Raji (cell line): ENCODE results near the gene ITPKB.

ENCODE experiments used
- POLR2A ChIP-seq: IDR thresholded peaks from 2 replicates; pipeline ENCODE4 v1.6.1; 2011; ENCODE audit warnings: low read depth, low read length, control low read depth; ENCODE audit not compliant: insufficient read depth

ITPKB gene

DNA sequence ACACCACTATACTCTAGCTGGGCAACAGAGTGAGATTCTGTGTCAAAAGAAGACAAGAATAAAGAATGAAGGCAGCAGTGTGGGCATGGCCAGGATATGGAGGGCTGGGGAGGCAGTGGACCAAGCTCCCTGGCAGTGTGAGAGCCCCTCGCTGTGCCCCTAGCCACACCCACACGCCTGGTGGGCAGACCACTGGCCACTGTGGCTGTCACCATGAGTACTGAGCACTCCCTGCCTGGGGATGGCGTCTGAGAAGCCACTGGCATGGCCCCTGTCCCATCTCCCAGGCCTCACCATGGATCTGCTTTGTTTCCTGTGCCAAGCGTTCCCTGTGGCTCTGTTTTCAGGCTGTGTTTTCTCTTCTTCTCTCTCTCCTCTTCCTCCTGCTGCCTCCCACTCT lies 138.8 kb downstream of the ITPKB start:
- TF ChIP-seq POLR2A = no peak

- no peak for TF ChIP-seq POLR2A
Observed at GRCh38 chr1:226599636-226600238, 139.3 kb downstream of the ITPKB start.

DNA sequence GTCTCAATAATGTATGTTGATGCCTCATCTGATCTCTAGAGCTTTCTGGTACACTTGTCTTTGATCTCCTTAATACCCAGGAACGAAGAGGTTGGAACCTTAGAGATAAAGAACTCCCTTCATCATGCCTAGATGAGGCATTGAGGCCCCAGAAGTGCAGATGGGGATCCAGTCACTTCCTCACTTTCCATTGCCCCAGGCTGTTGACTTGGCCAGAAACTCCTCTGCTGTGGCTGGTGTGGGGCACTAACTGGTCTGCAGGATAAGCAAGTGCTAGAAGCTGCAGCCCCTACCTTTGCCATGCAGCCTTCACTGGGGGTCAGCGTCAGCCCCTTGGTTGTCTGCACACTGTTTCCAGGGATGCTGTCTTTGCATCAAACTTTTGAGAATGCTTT lies 140.6 kb downstream of the ITPKB start:
- TF ChIP-seq POLR2A = no peak

DNA sequence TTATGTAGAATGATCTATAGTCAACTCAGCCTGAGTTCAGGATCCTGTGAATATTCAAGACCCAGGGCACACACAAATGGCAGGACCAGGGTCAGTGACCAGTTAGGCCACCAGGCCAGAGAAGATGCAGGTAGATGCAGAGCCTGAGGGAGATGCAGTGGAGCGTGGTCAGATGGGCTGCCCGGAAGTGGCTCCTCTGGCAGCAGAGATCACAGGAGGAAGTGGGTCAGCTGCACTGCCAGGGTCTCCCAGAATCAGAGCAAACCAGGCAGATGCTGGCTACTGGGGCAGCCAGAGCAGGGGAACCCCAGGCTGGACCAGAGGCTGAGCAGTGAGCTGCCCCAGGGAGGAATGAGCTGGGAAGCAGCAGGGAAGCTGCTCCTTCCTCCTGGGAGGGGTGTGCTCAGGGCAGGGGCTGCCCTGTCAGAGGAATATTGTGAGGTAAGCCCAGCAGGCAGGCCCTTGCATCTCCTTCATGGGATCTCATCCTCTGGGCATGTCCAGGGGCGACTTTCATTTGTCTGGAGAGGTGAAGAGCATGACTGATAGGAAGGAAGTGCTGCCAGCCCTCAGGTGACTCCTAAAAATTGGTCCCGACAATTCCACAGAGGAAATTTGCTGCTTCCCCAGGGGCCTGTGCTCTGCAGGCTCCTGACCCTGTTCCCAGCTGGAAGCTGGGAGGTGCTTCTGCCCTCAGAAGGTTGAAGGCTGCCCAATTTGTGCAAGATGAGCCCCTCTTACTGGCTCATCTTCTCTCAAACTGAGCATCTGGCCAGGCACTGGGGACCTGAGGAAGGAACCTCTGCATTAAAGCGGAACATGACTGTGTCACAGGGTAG lies 141.2 kb downstream of the ITPKB start:
- TF ChIP-seq POLR2A = no peak

GRCh38 chr1:226596531-226597165 lies 142.4 kb downstream of the ITPKB start:
- TF ChIP-seq POLR2A = no peak

DNA sequence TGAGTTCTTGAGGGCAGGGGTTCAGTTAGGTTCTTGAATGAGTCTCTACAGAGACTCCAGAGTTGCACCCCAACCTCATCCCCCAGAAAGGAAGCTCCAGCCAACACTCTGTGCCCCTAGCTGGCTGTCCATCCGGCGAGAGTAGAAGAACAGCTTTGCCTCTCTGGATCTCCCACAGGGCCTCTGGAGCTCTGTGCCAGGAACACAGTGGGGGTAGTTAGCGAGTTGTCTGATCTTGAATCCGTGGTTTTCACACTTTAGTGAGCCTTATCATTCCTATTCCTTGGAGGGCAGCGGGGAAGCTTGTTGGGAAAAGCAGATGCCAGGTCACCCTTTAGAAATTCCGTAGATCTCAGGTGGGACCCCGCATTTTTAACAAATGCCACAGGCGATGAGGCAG lies 145.5 kb downstream of the ITPKB start:
- no peak for TF ChIP-seq POLR2A

DNA sequence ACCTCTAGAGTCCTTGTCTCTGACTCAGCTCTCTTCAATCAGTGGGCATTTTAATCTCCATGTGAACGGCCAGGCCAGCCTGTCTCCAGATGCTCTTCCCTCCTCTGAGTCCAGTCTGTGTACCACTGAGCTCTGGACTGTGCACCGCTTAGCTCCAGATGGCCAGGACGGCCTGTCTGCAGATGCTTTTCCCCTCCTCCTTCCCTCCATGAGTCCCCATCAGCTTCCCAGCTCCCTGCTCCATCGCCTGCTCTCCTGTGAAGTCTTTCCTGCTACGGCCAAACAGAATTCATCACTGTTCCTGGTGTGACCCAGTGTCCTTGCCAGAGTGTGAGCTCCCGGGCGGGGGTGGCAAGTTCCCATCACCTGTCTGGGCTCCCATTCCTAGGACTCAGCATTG lies 148.5 kb downstream of the ITPKB start:
- TF ChIP-seq POLR2A = no peak

DNA sequence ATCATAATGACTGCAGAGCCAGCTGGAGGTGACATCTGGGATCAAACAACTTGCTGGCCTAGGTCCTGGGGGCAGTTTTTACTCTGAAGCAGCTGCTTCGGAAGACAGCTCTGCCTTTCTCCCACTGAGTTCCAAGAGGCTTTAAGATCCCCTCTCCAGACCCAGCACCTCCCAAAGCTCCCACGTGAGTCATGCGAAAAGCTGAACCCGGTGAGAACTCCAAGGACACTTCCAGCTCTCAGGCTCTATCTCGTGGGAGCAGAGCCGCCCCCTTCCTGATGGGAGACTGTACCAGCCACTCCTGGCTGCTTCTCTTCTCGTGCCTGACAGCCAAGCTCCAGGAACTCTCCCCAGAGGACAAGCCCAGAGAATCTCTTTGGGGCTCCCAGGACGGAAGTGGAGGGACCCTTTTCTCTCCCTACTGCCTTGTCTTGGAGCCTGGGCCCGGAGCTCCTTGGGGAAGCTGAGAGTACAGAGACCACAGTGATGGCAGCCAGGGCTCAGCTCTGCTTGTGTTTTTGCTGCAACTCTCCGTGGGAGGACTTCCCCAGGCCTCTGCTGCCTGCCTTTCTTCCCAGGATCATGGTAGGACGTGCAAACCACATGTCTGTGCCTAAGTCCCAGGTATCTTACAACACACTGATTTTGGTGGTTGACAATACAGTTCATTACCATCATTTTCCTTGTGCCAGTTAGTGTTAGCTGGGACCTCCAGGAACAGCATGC lies 149.9 kb downstream of the ITPKB start:
- TF ChIP-seq POLR2A = no peak

DNA sequence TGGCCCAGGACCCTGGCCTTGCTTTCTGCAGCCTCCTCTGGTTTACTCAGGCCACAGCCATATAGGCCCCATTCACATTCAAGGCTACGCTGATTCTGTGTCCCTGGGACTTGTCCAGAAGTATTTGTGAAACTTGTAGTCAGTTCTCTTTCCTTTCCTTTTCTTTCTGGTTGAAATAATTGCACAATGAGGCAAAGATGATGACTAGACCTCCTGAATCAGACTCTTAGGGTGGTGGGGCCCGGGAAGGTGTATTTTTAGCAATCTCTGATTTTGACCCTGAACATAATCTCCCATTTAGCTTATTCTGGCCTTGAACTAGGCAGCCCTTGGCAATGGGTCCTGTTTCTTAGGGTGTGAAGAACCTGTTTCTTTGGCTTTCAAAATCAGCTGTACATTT lies 150.6 kb downstream of the ITPKB start:
- TF ChIP-seq POLR2A = no peak

DNA sequence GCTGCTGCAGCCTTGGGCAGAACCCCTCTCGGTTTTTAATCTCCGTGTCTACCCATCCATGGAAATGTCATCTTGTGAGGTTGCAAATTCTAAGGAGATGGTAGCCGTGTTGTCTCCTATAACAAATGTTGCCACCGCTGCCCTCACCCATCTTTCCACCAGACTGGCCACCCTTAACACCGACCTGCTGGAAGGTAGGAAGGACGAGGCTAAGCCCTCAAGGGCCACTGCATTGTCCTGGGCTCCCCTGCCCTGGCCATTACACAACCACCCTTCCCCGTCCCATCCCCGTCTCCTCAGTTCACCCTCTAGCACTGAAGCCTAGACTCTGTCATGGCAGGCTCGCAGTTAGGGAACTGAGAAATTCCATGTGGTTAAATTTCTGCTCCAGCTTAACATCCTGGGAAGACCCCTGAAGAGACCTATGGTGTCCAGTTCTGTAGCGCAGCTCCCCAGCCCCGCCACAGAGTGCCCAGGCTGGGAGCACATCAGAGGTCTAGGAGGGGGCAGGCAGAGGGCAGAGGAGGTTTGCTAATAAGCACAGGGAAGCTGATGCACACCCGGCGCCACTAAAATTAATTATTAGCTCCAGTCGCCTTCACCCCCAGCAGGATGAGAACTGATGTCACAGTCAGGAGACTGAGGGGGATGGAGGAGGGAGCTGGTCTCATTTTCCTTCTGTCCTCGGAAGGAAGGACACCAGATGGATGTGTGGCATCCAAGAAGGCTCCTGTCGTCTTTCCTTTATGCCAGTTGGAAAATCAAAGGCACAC lies 152.2 kb downstream of the ITPKB start:
- TF ChIP-seq POLR2A = no peak

DNA sequence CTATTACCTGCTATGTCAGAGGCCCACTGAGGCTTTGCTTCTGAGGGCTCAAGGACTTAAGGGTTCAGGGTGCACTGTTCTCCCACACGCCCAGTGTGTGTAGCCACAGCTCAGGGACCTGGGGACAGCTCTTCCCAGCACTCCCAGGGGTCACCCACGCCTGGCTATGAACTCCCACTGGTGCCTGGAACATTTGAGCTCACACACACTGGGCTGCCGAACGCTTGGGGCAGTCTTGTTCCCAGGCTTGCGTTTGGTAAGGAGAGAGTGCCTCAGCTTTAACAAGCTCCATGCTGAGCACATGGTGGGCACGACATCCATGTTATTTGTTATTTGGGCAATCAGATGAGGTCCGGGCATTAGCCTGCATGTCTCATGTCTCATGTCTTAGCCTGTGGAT lies 153.0 kb downstream of the ITPKB start:
- no peak for TF ChIP-seq POLR2A

- no peak for TF ChIP-seq POLR2A
Observed at GRCh38 chr1:226584164-226584563, 154.9 kb downstream of the ITPKB start.

GRCh38 chr1:226582966-226583365 lies 156.1 kb downstream of the ITPKB start:
- no peak for TF ChIP-seq POLR2A
